Parathyroid adenoma (tissue), 2 donors: ENCODE measurements around the gene HLA-F.

Source experiments
- H2AFZ ChIP-seq: fragments of 300-600 bp; sonication (generic); one replicate; pipeline ENCODE4 v1.7.0; 2017; ENCODE audit warnings: antibody characterized with exemption, mild to moderate bottlenecking
- H3K27ac ChIP-seq: fragments of 300-600 bp; sonication (generic); one replicate; pipeline ENCODE4 v1.7.0; 2017
- H3K27me3 ChIP-seq: fragments of 300-600 bp; sonication (generic); one replicate; pipeline ENCODE4 v1.7.0; 2017; ENCODE audit warnings: low read length; ENCODE audit not compliant: control insufficient read depth, insufficient read depth
- H3K36me3 ChIP-seq: fragments of 300-600 bp; sonication (generic); one replicate; pipeline ENCODE4 v1.7.0; 2017; ENCODE audit warnings: low read length; ENCODE audit not compliant: control insufficient read depth, insufficient read depth
- H3K4me1 ChIP-seq: fragments of 300-600 bp; sonication (generic); one replicate; pipeline ENCODE4 v1.7.0; 2017; ENCODE audit warnings: control low read depth
- H3K4me2 ChIP-seq: fragments of 300-600 bp; sonication (generic); one replicate; pipeline ENCODE4 v1.7.0; 2017; ENCODE audit warnings: low read length
- H3K4me3 ChIP-seq: fragments of 300-600 bp; sonication (generic); one replicate; pipeline ENCODE4 v1.7.0; 2017; ENCODE audit warnings: low read depth, low read length
- H3K79me2 ChIP-seq: fragments of 300-600 bp; sonication (generic); one replicate; pipeline ENCODE4 v1.7.0; 2017; ENCODE audit warnings: control low read depth
- H3K9ac ChIP-seq: fragments of 300-600 bp; sonication (generic); one replicate; pipeline ENCODE4 v1.7.0; 2017; ENCODE audit warnings: mild to moderate bottlenecking
- H3K9me3 ChIP-seq: fragments of 300-600 bp; sonication (generic); one replicate; pipeline ENCODE4 v1.7.0; 2017; ENCODE audit warnings: low read length; ENCODE audit not compliant: control insufficient read depth
- TF ChIP-seq, protein P1 (sequence below): fragments of 300-600 bp; sonication (generic); IDR thresholded peaks from one replicate; pipeline ENCODE4 v1.7.0; 2017; ENCODE audit warnings: antibody characterized with exemption, mild to moderate bottlenecking
- donor health status: primary hyperparathyroidism.

Gene HLA-F

GRCh38 chr6:29749668-29750067 is 26.4 kb downstream of the HLA-F start:
- Histone ChIP-seq H2AFZ (peak overlapping the region; percentile 92), H3K27me3 (no peaks in the 10 kb centered on the region), H3K9ac (no peak overlapping the region), H3K4me3 (peak overlapping the region; percentile 4), H3K36me3 (no peaks in the 10 kb centered on the region), H3K4me1 (peaks cover 7% of the 10 kb centered on the region), H3K9me3 (no peaks in the 10 kb centered on the region), H3K27ac (no peak overlapping the region), H3K79me2 (no peaks in the 10 kb centered on the region), H3K4me2 (peak overlapping the region; percentile 99)
- TF ChIP-seq, protein P1, sequence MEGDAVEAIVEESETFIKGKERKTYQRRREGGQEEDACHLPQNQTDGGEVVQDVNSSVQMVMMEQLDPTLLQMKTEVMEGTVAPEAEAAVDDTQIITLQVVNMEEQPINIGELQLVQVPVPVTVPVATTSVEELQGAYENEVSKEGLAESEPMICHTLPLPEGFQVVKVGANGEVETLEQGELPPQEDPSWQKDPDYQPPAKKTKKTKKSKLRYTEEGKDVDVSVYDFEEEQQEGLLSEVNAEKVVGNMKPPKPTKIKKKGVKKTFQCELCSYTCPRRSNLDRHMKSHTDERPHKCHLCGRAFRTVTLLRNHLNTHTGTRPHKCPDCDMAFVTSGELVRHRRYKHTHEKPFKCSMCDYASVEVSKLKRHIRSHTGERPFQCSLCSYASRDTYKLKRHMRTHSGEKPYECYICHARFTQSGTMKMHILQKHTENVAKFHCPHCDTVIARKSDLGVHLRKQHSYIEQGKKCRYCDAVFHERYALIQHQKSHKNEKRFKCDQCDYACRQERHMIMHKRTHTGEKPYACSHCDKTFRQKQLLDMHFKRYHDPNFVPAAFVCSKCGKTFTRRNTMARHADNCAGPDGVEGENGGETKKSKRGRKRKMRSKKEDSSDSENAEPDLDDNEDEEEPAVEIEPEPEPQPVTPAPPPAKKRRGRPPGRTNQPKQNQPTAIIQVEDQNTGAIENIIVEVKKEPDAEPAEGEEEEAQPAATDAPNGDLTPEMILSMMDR = no peak

DNA sequence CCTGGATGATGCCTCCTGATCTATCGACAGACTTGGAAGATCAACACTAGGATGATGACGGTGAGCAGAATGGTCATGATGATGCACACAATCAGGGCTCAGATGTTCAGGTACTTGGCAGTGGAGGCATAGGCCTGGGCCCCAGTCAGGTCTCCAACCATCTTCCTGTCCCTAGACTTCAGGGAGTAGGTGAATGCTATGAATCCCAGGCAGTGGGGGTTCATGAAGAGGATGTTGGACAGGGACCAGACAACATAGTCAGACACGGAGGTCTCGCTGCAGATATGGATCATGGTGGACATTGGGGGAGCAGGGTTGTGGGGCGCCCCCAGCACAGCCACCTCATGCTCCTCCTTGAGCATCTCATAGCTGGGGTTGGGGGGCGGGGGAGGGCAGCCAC is 27.5 kb downstream of the HLA-F start:
- H3K27me3 ChIP-seq = no peaks in the 10 kb centered on the region
- no peak overlapping the region for H2AFZ ChIP-seq
- no peak overlapping the region for H3K4me2 ChIP-seq
- H3K4me1 ChIP-seq = peaks cover 7% of the 10 kb centered on the region
- H3K36me3 ChIP-seq = no peaks in the 10 kb centered on the region
- TF ChIP-seq, protein P1 = no peak
- H3K4me3 ChIP-seq = no peak overlapping the region
- no peak overlapping the region for H3K27ac ChIP-seq
- H3K9ac ChIP-seq = no peak overlapping the region
- no peaks in the 10 kb centered on the region for H3K79me2 ChIP-seq
- no peaks in the 10 kb centered on the region for H3K9me3 ChIP-seq

- Histone ChIP-seq H3K4me3 (no peak overlapping the region), H3K27me3 (no peaks in the 10 kb centered on the region), H2AFZ (no peak overlapping the region), H3K36me3 (no peaks in the 10 kb centered on the region), H3K79me2 (no peaks in the 10 kb centered on the region), H3K4me1 (peaks cover 7% of the 10 kb centered on the region), H3K4me2 (no peak overlapping the region), H3K9me3 (no peaks in the 10 kb centered on the region), H3K27ac (peak overlapping the region; percentile 63), H3K9ac (no peak overlapping the region)
- TF ChIP-seq, protein P1 = no peak
Measured at GRCh38 chr6:29751480-29751879, 28.2 kb downstream of the HLA-F start.

DNA sequence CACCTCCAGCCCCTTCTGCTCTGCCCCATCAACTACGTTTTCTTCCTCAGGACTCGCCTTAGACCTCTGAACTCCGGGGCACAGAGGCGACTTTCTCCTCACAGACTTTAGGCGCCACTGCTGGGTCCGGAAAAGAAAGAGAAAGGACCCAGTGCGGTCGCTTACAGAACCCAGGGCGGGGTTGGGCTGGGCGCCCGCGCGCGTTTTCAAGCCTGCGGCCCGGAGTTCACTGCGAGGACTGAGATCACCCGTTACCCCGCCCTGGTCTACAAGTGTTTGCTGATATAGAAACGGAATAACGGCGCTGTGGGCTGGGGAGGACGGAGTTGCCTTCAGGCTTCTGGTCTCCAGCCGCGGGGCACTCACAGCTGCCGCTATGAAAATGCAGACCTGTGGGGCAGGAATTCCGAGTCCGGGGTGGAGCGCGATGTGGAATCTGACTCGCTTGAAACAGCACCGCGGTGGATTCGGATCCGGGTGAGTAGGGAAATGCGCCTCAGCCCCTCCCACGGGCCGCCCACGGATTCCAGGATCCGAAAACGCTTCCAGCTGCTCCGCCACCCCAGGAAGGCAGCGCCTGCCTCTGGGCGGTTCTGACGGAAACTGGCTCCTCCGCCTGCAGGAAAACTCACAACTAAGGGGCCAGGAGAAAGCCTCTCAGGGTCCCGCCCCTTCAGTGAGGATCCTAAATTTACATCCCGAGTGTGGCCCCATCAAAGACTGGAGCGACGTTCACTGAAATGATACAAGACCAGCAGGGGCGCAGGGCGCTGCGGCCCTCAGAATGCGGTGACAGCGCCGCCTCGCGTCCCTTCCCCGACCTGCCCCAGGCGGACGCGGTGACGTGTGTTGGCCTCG is 29.4 kb downstream of the HLA-F start:
- peak overlapping the region; percentile 71 for H3K4me3 ChIP-seq
- peak overlapping the region; percentile 79 for H3K4me2 ChIP-seq
- H3K36me3 ChIP-seq = no peaks in the 10 kb centered on the region
- TF ChIP-seq, protein P1 = peak; percentile 94
- no peaks in the 10 kb centered on the region for H3K9me3 ChIP-seq
- H3K27me3 ChIP-seq = no peaks in the 10 kb centered on the region
- peaks cover 6% of the 10 kb centered on the region for H3K4me1 ChIP-seq
- peak overlapping the region; percentile 87 for H2AFZ ChIP-seq
- peak overlapping the region; percentile 63 for H3K27ac ChIP-seq
- no peaks in the 10 kb centered on the region for H3K79me2 ChIP-seq
- H3K9ac ChIP-seq = no peak overlapping the region

GRCh38 chr6:29753309-29753644 is 30.0 kb downstream of the HLA-F start:
- H3K4me1 ChIP-seq = peaks cover 4% of the 10 kb centered on the region
- H3K4me3 ChIP-seq = peak overlapping the region; percentile 71
- TF ChIP-seq, protein P1 = no peak
- no peaks in the 10 kb centered on the region for H3K9me3 ChIP-seq
- H3K36me3 ChIP-seq = no peaks in the 10 kb centered on the region
- H3K27ac ChIP-seq = peak overlapping the region; percentile 63
- peak overlapping the region; percentile 79 for H3K4me2 ChIP-seq
- H3K79me2 ChIP-seq = no peaks in the 10 kb centered on the region
- no peak overlapping the region for H3K9ac ChIP-seq
- peak overlapping the region; percentile 87 for H2AFZ ChIP-seq
- H3K27me3 ChIP-seq = no peaks in the 10 kb centered on the region
